BJ (cell line): ENCODE results near the gene TTYH1. TPM values are rescaled to one million over a fixed set of nuclear protein-coding genes. Genes with fewer than 3 reads are reported as not detected.

Source experiments
- CTCF ChIA-PET: fragments of 350-600 bp; formaldehyde crosslinking; extraction: SDS; loops from one replicate; lab custom pipeline; 2021; ENCODE audit warnings: antibody characterized with exemption, inconsistent platforms; lab: Yijun Ruan, JAX
- POLR2A ChIA-PET: fragments of 300-600 bp; sonication (Branson Sonifier 250); formaldehyde crosslinking; extraction: SDS; loops from one replicate; lab custom pipeline; 2021; ENCODE audit warnings: antibody characterized with exemption; lab: Charles Lee
- DNase-seq: peaks from one replicate; pipeline ENCODE4 v3.0.0-alpha.2; 2011; ENCODE audit warnings: low read depth
- H3K27me3 ChIP-seq: 2 replicates; pipeline ENCODE4 v1.6.0; 2011; ENCODE audit warnings: low read length; ENCODE audit not compliant: control insufficient read depth, insufficient read depth
- H3K36me3 ChIP-seq: 2 replicates; pipeline ENCODE4 v1.5.1; 2011; ENCODE audit warnings: low read length; ENCODE audit not compliant: control insufficient read depth, insufficient read depth
- H3K4me3 ChIP-seq: 2 replicates; pipeline ENCODE4 v1.5.1; 2011; ENCODE audit warnings: low read depth, mild to moderate bottlenecking, control low read depth, low read length
- CTCF ChIP-seq: IDR thresholded peaks from 2 replicates; pipeline ENCODE4 v1.5.1; 2011; ENCODE audit warnings: low read depth, mild to moderate bottlenecking, control low read depth, inconsistent platforms, low read length, moderate library complexity; ENCODE audit not compliant: insufficient read depth
- polyA plus RNA-seq: library from polyadenylated mRNA; depleted of rRNA; stranded (reverse); fragments of >200 nt; gene quantifications from 2 replicates; pipeline ENCODE4 v1.2.3, GENCODE V29; 2011

The TTYH1 gene
- polyA plus RNA-seq, 1 experiment, result not detected

- DNase-seq, result no peak
- Histone ChIP-seq H3K36me3 (peaks cover 81% of the 10 kb centered on the region), H3K27me3 (no peaks in the 10 kb centered on the region), H3K4me3 (no peak overlapping the region)
- ChIA-PET POLR2A (no interaction called here), CTCF (no interaction called here)
- no peak for TF ChIP-seq CTCF
These were observed 40.6 kb downstream of the TTYH1 start for GRCh38 chr19:54455786-54456422.

GRCh38 chr19:54456423-54457373, 41.4 kb downstream of the TTYH1 start:
- ChIA-PET POLR2A (no interaction called here), CTCF (no interaction called here)

DNA sequence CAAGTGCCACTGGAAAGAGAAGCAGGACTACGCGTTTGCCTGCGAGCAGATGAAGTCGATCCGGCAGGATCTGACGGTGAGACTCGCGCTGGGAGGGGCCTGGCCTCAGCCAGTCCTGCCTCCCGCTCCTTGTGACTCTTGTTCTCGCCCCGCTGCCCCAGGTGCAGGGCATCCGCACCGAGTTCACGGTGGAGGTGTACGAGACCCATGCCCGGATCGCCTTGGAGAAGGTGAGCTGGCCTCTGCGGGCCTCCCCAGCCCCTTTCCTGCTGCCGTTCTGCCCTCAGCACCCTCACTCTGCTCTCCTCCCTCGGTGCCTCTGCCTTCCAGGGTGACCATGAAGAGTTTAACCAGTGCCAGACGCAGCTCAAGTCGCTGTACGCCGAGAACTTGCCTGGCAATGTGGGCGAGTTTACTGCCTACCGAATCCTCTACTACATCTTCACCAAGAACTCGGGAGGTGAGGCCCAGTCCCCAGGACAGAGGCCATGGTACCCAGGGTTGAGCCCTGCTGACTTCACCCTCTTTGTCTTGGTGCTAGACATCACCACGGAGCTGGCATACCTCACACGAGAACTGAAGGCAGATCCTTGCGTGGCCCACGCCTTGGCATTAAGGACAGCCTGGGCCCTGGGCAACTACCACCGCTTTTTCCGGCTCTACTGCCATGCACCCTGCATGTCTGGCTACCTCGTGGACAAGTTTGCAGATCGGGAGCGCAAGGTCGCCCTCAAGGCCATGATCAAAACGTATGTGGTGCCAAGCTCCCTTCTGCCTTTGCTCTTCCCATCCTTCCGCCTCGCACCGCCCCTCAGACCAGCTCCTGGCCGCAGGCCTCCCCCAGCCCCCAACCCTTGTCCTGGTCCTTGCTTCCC, 42.7 kb downstream of the TTYH1 start:
- ChIA-PET POLR2A (no interaction called here), CTCF (no interaction called here)
- DNase-seq, result no peak
- TF ChIP-seq CTCF, result no peak
- Histone ChIP-seq H3K27me3 (no peaks in the 10 kb centered on the region), H3K4me3 (no peak overlapping the region), H3K36me3 (peaks cover 73% of the 10 kb centered on the region)

More at GRCh38 chr19:54456423-54457373, 41.4 kb downstream of the TTYH1 start:
- peaks cover 83% of the 10 kb centered on the region for H3K36me3 ChIP-seq
- no peak overlapping the region for H3K4me3 ChIP-seq
- H3K27me3 ChIP-seq, result no peaks in the 10 kb centered on the region
- no peak for DNase-seq
- TF ChIP-seq CTCF, result no peak

- H3K4me3 ChIP-seq, result no peak overlapping the region
- DNase-seq, result no peak
- no peak for TF ChIP-seq CTCF
- CTCF ChIA-PET, result no interaction called here
- POLR2A ChIA-PET, result no interaction called here
- H3K36me3 ChIP-seq, result peaks cover 66% of the 10 kb centered on the region
- H3K27me3 ChIP-seq, result no peaks in the 10 kb centered on the region
These were observed 43.5 kb downstream of the TTYH1 start for GRCh38 chr19:54458648-54459281.
